ENCODE results near the gene ASIC2.
A peak's percentile ranks its signal among the peaks of the same experiment; 100 is the strongest.

The ASIC2 gene

DNA sequence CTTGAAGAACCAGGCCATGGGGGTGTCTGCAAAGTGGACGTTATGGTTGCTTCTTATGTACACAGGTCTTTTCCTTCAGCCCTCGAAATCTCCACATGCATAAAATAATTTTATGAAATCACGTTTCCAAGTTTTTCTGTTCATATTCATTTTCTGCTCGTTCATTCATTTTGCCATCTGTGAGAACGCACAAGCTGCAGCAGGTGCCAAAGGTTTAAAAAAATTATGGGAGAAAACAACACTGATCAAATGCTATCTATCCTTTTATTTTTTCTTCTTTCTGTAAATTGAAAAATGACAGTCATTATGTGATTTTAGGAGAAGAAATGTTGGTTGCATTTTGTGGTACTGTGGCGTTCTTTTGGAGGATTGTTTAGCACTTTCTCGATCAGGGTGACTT is 285.9 kb downstream of the ASIC2 start:
- TF ChIP-seq, protein P1, sequence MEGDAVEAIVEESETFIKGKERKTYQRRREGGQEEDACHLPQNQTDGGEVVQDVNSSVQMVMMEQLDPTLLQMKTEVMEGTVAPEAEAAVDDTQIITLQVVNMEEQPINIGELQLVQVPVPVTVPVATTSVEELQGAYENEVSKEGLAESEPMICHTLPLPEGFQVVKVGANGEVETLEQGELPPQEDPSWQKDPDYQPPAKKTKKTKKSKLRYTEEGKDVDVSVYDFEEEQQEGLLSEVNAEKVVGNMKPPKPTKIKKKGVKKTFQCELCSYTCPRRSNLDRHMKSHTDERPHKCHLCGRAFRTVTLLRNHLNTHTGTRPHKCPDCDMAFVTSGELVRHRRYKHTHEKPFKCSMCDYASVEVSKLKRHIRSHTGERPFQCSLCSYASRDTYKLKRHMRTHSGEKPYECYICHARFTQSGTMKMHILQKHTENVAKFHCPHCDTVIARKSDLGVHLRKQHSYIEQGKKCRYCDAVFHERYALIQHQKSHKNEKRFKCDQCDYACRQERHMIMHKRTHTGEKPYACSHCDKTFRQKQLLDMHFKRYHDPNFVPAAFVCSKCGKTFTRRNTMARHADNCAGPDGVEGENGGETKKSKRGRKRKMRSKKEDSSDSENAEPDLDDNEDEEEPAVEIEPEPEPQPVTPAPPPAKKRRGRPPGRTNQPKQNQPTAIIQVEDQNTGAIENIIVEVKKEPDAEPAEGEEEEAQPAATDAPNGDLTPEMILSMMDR (IDR thresholded peaks at IDR 0.05; ENCODE audit: insufficient read depth, low read depth, low read length, missing control alignments), result no peak
- DNase-seq (ENCODE audit: low read depth), result no peak
- no peak overlapping the region for H3K4me3 ChIP-seq (ENCODE audit: low read depth, low read length)

DNA sequence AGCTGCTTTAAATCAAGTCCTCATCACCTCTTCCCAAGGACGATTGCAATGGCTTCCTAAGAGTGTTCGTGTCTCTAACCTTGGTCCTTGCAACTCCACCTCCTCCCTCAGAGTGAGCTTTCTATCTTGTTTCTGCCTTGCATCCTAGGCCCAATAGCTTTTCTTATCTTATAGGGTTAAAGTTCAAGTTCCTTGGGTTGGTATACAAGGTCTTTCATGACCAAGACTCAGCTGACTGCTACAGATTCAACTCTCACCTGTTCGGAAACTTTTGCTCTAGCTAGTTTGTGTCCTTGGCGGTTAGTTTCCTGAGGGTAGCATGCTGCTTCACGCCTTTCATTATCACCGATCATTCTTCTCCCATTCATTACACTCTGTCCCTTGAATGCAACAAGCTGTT is 290.8 kb downstream of the ASIC2 start:
- no peak for DNase-seq (ENCODE audit: low read depth)
- TF ChIP-seq, protein P1 (IDR thresholded peaks at IDR 0.05; ENCODE audit: insufficient read depth, low read depth, low read length, missing control alignments), result no peak
- H3K4me3 ChIP-seq (ENCODE audit: low read depth, low read length), result no peak overlapping the region

DNA sequence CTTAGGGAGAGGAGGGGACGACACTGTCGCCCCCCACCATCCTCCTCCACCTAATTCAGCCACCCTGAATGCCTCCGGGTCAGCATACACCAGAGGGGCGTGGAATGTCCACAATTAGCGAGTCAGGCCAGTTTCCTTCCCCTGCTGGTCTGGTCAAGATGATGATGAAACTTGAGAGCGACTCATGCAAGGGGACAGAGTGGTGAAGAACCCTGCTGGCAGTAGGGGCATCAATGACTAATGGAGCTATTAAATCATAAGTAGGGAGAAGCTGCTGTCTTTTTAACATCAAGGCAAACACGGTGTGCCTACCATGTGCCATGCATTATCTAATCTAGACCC is 294.2 kb downstream of the ASIC2 start:
- TF ChIP-seq, protein P1 (IDR thresholded peaks at IDR 0.05; ENCODE audit: insufficient read depth, low read depth, low read length, missing control alignments), result no peak
- no peak for DNase-seq (ENCODE audit: low read depth)
- H3K4me3 ChIP-seq (ENCODE audit: low read depth, low read length), result no peak overlapping the region

DNA sequence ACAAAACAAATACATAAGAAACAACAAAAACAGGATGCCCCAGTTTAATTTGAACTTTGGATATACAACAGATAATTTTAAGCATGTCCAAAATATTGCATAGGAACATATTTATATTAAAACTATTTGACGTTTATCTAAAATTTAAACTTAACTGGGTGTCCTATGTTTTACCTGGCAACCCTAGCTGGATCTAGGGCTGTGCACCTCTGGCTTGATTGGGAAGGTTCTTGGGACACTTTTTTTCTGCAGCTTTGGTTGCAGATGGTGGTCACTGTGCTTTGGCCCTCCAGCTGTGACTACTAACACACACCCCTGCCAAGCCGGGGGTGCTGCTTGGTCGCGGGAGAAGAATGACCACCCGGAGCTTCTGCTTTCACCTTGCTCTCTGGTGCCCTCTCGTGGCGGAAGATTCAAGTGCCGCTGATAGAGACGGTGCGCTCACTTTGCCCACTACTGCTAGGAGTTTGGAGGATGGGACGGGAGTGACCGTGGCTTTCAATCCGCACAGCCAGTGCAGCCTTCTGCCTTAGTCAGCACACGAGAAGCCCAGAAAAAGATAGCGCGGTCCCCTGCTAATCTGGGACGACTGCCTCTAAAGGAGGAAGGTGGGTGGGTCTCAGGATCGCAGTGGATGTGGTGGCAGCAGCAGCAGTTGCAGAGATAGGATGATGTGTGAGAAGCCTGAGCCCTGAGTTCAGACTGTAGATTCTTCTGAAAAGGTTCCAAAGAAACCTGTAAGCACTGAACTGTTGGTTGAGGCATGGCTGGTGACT is 294.8 kb downstream of the ASIC2 start:
- TF ChIP-seq, protein P1 (IDR thresholded peaks at IDR 0.05; ENCODE audit: insufficient read depth, low read depth, low read length, missing control alignments), result peak; percentile 88
- DNase-seq (ENCODE audit: low read depth), result peak; percentile 74
- no peak overlapping the region for H3K4me3 ChIP-seq (ENCODE audit: low read depth, low read length)

DNA sequence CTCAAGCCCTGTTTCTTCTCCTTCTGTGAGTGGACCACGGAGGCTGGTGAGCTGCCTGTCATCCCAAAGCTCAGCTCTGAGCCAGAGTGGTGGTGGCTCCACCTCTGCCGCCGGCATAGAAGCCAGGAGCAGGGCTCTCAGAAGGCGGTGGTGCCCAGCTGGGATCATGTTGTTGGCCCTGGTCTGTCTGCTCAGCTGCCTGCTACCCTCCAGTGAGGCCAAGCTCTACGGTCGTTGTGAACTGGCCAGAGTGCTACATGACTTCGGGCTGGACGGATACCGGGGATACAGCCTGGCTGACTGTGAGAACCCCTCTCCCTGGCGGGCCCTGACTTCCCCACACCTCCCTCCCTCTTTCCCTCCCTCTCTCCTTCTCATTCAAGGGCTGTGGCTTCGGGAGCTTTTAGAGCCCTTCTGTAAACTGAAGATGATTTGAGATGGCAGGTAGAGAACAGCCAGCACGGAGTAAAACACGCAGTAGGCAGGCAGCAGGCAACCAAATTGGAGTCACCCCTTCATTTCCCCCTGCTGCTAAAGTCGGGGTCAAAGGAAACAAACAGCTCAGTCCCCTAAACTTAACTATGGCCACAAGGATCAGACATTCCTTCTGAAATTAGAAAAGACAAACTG is 297.6 kb downstream of the ASIC2 start:
- H3K4me3 ChIP-seq (ENCODE audit: low read depth, low read length), result no peak overlapping the region
- TF ChIP-seq, protein P1 (IDR thresholded peaks at IDR 0.05; ENCODE audit: insufficient read depth, low read depth, low read length, missing control alignments), result no peak
- no peak for DNase-seq (ENCODE audit: low read depth)

DNA sequence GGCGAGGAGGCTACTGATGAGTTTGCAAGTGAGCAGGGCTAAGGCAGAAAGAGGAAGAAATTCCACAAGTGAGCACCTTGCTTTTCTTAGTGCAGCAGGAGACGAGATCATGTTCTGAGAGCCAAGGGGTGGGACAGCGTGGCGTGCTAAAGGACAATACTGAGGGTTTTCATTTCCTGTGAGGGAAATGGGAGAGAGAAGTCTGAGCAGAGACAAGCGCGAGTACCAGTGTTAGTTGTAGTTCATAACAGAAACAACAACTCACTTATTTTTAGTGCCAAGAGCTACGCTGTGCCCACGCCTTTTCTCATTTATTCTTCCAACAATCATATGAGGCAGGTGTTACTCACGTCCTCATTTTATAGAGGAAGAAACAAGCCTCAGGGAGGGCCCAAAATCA is 299.1 kb downstream of the ASIC2 start:
- TF ChIP-seq, protein P1 (IDR thresholded peaks at IDR 0.05; ENCODE audit: insufficient read depth, low read depth, low read length, missing control alignments), result no peak
- peak; percentile 58 for DNase-seq (ENCODE audit: low read depth)
- no peak overlapping the region for H3K4me3 ChIP-seq (ENCODE audit: low read depth, low read length)
